Astrocyte of the spinal cord (primary cell): ENCODE results near the gene PAWR.
A peak's percentile ranks its signal among the peaks of the same experiment; 100 is the strongest.

ENCODE experiments used
- DNase-seq: peaks from one replicate; pipeline ENCODE4 v3.0.0; 2011; ENCODE audit warnings: low read depth, low spot score
- H3K4me3 ChIP-seq: 2 replicates; pipeline ENCODE4 v1.5.1; 2011; ENCODE audit warnings: low read depth, mild to moderate bottlenecking, low read length, moderate library complexity
- in situ Hi-C: cut with HindIII; loops from 2 replicates; pipeline ENCODE4 v1.10.0; 2017; ENCODE audit warnings: low sequenced_read_pairs
- TF ChIP-seq, protein P1 (sequence below): IDR thresholded peaks from 2 replicates; pipeline ENCODE4 v1.5.1; 2012; ENCODE audit warnings: low read depth, mild to moderate bottlenecking, low read length, inconsistent platforms

Gene PAWR

DNA sequence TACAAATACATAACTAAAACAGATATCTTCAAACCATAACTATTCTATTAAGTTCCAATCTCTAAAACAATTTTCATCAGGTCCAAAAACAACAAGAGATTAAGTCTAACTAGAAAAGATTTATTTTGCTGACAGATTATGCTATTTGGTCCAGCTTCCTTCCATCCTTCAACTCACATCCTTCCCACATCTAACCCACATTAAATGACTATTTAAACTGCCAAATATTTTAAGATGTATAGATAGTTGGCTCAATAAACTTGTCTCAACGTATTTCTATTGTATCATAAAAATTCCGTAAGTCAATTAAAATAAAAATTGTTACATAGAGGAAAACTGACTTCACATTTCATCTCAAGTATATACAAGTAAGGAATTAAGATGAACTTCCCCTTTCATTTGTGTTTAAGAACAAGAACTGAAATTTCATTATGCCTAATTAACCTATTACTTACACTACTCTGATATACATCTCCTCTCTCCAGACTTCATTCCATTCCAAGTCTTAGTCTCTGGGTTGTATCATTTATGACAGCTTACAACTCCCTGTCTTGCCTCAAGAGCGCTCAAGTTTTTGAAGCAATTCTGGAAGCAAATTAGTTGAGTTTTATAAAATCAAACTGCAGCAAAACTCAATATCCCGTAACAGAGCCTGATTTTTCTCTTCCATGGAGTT lies 25.4 kb downstream of the PAWR start:
- no peak overlapping the region for H3K4me3 ChIP-seq
- TF ChIP-seq, protein P1, sequence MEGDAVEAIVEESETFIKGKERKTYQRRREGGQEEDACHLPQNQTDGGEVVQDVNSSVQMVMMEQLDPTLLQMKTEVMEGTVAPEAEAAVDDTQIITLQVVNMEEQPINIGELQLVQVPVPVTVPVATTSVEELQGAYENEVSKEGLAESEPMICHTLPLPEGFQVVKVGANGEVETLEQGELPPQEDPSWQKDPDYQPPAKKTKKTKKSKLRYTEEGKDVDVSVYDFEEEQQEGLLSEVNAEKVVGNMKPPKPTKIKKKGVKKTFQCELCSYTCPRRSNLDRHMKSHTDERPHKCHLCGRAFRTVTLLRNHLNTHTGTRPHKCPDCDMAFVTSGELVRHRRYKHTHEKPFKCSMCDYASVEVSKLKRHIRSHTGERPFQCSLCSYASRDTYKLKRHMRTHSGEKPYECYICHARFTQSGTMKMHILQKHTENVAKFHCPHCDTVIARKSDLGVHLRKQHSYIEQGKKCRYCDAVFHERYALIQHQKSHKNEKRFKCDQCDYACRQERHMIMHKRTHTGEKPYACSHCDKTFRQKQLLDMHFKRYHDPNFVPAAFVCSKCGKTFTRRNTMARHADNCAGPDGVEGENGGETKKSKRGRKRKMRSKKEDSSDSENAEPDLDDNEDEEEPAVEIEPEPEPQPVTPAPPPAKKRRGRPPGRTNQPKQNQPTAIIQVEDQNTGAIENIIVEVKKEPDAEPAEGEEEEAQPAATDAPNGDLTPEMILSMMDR = no peak
- DNase-seq = no peak
- in situ Hi-C loops = no loop called here

DNA sequence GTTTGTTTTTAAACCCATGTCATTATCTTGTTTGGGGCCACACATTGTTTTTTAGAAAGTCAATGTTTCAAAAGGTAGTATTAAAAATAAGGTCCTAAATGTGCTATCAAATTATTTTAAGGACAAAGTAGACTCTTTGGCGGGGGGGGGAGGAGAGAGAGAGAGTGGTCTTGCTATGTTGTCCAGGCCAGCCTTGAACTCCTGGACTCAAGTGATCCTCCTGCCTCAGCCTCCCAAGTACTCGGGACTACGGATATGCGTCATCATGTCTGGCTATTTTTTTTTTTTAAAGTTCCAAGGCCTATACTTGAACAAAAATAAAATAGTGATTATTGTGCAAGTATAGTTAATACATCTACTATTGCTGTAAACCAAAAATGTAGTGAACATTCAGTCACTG lies 26.2 kb downstream of the PAWR start:
- H3K4me3 ChIP-seq = no peak overlapping the region
- DNase-seq = no peak
- TF ChIP-seq, protein P1 = no peak
- in situ Hi-C loops = no loop called here

DNA sequence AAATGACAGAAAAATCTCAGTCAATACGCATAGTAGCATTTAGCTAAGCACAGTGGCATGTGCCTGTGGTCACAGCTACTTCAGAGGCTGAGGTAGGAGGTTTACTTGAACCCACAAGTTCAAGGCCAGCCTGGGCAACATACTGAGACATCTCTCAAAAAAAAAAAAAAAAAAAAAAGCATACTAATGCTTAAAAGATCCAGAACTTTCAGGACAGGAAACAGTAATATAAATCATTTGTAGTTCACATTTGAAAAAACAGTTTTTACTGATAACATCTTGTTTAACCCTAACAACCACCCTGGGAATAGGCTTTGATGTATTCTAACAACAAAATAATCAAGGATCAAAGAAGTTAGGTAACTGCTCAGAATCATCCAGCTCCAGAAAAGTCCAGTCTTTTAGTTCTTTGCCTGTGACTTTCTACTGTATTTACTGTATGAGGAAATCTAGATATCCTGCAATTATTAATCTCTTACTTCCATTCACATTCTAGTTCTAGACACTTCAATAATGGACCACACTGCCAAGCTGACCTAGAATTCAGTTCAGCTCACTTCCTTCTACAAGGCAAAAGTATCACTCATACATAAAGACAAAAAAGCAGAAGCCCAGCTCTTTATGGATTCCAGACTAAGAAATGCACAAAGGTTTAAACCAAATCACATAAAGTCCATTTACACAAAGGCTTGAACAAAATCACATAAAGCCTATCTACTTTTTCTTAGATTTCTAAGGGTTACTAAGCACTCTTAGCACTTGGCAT lies 28.5 kb downstream of the PAWR start:
- no peak overlapping the region for H3K4me3 ChIP-seq
- TF ChIP-seq, protein P1 = no peak
- in situ Hi-C loops = no loop called here
- DNase-seq = no peak

DNA sequence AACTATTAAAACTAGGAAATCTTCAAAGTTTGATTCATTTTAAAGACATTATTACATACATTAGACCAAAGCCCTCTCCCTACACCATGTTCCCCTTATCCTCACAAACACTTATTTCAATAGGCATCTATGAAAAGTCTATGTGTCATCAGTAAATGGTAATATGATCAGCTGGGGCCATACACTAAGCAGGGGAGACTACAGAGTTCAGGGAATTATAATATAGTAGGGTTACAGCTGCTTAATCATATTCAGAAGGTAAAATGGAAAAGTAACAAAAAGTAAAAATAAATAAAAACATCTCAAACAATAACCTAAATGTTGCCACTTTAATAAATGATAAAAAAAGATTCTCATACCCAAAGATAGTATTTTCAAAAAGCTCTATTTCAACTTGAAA lies 29.1 kb downstream of the PAWR start:
- no peak overlapping the region for H3K4me3 ChIP-seq
- peak; percentile 39 for DNase-seq
- in situ Hi-C loops = no loop called here
- TF ChIP-seq, protein P1 = no peak

DNA sequence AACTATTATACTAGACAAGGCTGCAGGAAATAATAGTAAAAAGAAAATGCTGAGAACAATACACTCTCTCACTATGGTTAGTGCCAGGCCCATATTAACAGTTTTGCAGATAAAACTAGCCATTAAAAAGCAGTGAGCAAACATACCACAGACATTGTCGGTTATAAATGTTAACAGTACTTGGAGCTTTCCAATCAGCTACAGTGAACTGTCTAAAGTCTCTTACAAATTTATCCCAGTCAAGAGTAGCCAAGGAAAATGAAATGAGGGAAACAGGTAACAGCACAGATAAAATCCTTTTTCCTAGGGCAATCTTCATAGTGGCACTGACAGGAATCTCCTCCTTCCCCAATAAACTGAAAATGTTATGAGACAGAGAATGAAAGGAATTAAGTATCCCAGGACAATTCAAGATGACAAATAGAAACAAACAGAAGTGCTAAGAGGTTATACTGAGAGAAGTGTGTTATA lies 30.8 kb downstream of the PAWR start:
- TF ChIP-seq, protein P1 = no peak
- no peak overlapping the region for H3K4me3 ChIP-seq
- no peak for DNase-seq
- in situ Hi-C loops = no loop called here

DNA sequence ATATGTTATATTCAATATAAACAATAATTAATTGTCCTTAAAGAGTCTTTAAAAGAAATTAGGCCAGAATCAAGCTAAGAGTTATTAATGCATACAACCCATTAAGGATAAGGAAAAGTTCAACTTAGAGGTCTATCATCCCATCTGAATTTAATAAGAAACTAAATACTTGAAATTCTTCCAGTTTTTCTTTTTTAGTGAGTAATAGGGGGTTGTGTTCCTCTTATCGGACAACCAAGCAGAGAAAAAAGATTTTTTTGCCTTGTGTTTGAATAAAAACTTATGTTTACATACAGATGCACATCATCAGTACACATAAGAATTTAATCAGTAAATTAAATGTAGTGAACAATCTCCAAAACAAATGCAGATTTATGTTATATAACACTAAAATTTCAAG lies 32.5 kb downstream of the PAWR start:
- TF ChIP-seq, protein P1 = no peak
- DNase-seq = no peak
- in situ Hi-C loops = no loop called here
- H3K4me3 ChIP-seq = no peak overlapping the region
